Astrocyte of the cerebellum (primary cell): ENCODE data around the gene NPY4R2.
"Not testable (repeated sequence)": the region's sequence is repeated elsewhere in the genome, so short reads cannot be mapped to it uniquely, and the experiment has no call there.

Experiments used
- DNase-seq: peaks from one replicate; pipeline ENCODE4 v3.0.0-alpha.2; 2011; ENCODE audit warnings: low read depth
- H3K4me3 ChIP-seq: 2 replicates; pipeline ENCODE4 v1.5.1; 2011; ENCODE audit warnings: mild to moderate bottlenecking, low read depth, low read length, moderate library complexity
- in situ Hi-C: cut with HindIII; loops from 2 replicates; pipeline ENCODE4 v1.10.0; 2017; ENCODE audit warnings: low sequenced_read_pairs

Gene NPY4R2

GRCh38 chr10:47959677-47960076 is 41.2 kb downstream of the NPY4R2 start:
- H3K4me3 ChIP-seq, DNase-seq, in situ Hi-C loops: not testable (repeated sequence)

- H3K4me3 ChIP-seq, in situ Hi-C loops: not testable (repeated sequence)
Observed at GRCh38 chr10:47960699-47961098, 42.2 kb downstream of the NPY4R2 start.

GRCh38 chr10:47962785-47963184 is 44.3 kb downstream of the NPY4R2 start:
- in situ Hi-C loops, DNase-seq, H3K4me3 ChIP-seq: not testable (repeated sequence)

More at GRCh38 chr10:47960699-47961098, 42.2 kb downstream of the NPY4R2 start:
- DNase-seq, result not testable (repeated sequence)

- in situ Hi-C loops, DNase-seq, H3K4me3 ChIP-seq: not testable (repeated sequence)
Observed at GRCh38 chr10:47964280-47965063, 46.0 kb downstream of the NPY4R2 start.

GRCh38 chr10:47968988-47969387 is 50.5 kb downstream of the NPY4R2 start:
- H3K4me3 ChIP-seq, in situ Hi-C loops, DNase-seq: not testable (repeated sequence)

GRCh38 chr10:47970047-47970446 is 51.6 kb downstream of the NPY4R2 start:
- DNase-seq, in situ Hi-C loops, H3K4me3 ChIP-seq: not testable (repeated sequence)

GRCh38 chr10:47971598-47971997 is 53.1 kb downstream of the NPY4R2 start:
- in situ Hi-C loops, H3K4me3 ChIP-seq, DNase-seq: not testable (repeated sequence)

- in situ Hi-C loops, DNase-seq, H3K4me3 ChIP-seq: not testable (repeated sequence)
Observed at GRCh38 chr10:47972077-47972476, 53.6 kb downstream of the NPY4R2 start.
